Measurements from ENCODE around the gene C2CD4C.

DNA sequence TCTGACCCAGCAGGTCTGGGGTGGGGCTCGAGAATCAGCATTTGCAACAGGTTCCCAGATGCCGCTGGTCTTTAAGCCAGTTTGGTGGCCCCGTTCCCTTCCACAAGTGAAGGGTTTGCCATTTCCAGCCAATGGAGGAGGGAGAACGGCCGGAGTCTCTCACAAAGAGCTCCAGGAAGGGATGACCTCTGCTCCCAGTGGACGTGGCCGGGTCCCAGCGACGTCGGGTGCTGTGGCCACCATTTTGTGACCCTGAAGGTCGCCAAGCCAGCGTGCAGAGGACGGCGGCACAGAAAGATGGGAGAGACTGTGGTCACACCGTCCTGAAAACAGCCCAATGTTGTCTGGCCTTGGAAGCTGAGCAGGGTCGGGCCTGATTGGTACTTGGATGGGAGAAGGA, 43.9 kb upstream of the C2CD4C start:
- TF ChIP-seq POLR2AphosphoS5 (IDR thresholded peaks at IDR 0.05; ENCODE audit: low read depth) (no peak), STAT1 (IDR thresholded peaks at IDR 0.05; ENCODE audit: unreplicated experiment) (no peak), EZH2 (IDR thresholded peaks at IDR 0.05; ENCODE audit: low read depth, unreplicated experiment) (no peak), EZH2phosphoT487 (IDR thresholded peaks at IDR 0.05; ENCODE audit: unreplicated experiment) (no peak), CREB1 (CRISPR knock-in tag; IDR thresholded peaks at IDR 0.05; ENCODE audit: low read depth) (no peak), JUNB (IDR thresholded peaks at IDR 0.05; ENCODE audit: unreplicated experiment) (no peak), ZNF331 (CRISPR knock-in tag; IDR thresholded peaks at IDR 0.05; ENCODE audit: low read depth) (no peak)
- TF ChIP-seq, protein P1, sequence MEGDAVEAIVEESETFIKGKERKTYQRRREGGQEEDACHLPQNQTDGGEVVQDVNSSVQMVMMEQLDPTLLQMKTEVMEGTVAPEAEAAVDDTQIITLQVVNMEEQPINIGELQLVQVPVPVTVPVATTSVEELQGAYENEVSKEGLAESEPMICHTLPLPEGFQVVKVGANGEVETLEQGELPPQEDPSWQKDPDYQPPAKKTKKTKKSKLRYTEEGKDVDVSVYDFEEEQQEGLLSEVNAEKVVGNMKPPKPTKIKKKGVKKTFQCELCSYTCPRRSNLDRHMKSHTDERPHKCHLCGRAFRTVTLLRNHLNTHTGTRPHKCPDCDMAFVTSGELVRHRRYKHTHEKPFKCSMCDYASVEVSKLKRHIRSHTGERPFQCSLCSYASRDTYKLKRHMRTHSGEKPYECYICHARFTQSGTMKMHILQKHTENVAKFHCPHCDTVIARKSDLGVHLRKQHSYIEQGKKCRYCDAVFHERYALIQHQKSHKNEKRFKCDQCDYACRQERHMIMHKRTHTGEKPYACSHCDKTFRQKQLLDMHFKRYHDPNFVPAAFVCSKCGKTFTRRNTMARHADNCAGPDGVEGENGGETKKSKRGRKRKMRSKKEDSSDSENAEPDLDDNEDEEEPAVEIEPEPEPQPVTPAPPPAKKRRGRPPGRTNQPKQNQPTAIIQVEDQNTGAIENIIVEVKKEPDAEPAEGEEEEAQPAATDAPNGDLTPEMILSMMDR (conservative IDR thresholded peaks at IDR 0.05; ENCODE audit: low read depth in 2 of 2): no peak
- TF ChIP-seq, protein P2, sequence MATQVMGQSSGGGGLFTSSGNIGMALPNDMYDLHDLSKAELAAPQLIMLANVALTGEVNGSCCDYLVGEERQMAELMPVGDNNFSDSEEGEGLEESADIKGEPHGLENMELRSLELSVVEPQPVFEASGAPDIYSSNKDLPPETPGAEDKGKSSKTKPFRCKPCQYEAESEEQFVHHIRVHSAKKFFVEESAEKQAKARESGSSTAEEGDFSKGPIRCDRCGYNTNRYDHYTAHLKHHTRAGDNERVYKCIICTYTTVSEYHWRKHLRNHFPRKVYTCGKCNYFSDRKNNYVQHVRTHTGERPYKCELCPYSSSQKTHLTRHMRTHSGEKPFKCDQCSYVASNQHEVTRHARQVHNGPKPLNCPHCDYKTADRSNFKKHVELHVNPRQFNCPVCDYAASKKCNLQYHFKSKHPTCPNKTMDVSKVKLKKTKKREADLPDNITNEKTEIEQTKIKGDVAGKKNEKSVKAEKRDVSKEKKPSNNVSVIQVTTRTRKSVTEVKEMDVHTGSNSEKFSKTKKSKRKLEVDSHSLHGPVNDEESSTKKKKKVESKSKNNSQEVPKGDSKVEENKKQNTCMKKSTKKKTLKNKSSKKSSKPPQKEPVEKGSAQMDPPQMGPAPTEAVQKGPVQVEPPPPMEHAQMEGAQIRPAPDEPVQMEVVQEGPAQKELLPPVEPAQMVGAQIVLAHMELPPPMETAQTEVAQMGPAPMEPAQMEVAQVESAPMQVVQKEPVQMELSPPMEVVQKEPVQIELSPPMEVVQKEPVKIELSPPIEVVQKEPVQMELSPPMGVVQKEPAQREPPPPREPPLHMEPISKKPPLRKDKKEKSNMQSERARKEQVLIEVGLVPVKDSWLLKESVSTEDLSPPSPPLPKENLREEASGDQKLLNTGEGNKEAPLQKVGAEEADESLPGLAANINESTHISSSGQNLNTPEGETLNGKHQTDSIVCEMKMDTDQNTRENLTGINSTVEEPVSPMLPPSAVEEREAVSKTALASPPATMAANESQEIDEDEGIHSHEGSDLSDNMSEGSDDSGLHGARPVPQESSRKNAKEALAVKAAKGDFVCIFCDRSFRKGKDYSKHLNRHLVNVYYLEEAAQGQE (IDR thresholded peaks at IDR 0.05; ENCODE audit: unreplicated experiment): no peak
- TF ChIP-seq, protein P3, sequence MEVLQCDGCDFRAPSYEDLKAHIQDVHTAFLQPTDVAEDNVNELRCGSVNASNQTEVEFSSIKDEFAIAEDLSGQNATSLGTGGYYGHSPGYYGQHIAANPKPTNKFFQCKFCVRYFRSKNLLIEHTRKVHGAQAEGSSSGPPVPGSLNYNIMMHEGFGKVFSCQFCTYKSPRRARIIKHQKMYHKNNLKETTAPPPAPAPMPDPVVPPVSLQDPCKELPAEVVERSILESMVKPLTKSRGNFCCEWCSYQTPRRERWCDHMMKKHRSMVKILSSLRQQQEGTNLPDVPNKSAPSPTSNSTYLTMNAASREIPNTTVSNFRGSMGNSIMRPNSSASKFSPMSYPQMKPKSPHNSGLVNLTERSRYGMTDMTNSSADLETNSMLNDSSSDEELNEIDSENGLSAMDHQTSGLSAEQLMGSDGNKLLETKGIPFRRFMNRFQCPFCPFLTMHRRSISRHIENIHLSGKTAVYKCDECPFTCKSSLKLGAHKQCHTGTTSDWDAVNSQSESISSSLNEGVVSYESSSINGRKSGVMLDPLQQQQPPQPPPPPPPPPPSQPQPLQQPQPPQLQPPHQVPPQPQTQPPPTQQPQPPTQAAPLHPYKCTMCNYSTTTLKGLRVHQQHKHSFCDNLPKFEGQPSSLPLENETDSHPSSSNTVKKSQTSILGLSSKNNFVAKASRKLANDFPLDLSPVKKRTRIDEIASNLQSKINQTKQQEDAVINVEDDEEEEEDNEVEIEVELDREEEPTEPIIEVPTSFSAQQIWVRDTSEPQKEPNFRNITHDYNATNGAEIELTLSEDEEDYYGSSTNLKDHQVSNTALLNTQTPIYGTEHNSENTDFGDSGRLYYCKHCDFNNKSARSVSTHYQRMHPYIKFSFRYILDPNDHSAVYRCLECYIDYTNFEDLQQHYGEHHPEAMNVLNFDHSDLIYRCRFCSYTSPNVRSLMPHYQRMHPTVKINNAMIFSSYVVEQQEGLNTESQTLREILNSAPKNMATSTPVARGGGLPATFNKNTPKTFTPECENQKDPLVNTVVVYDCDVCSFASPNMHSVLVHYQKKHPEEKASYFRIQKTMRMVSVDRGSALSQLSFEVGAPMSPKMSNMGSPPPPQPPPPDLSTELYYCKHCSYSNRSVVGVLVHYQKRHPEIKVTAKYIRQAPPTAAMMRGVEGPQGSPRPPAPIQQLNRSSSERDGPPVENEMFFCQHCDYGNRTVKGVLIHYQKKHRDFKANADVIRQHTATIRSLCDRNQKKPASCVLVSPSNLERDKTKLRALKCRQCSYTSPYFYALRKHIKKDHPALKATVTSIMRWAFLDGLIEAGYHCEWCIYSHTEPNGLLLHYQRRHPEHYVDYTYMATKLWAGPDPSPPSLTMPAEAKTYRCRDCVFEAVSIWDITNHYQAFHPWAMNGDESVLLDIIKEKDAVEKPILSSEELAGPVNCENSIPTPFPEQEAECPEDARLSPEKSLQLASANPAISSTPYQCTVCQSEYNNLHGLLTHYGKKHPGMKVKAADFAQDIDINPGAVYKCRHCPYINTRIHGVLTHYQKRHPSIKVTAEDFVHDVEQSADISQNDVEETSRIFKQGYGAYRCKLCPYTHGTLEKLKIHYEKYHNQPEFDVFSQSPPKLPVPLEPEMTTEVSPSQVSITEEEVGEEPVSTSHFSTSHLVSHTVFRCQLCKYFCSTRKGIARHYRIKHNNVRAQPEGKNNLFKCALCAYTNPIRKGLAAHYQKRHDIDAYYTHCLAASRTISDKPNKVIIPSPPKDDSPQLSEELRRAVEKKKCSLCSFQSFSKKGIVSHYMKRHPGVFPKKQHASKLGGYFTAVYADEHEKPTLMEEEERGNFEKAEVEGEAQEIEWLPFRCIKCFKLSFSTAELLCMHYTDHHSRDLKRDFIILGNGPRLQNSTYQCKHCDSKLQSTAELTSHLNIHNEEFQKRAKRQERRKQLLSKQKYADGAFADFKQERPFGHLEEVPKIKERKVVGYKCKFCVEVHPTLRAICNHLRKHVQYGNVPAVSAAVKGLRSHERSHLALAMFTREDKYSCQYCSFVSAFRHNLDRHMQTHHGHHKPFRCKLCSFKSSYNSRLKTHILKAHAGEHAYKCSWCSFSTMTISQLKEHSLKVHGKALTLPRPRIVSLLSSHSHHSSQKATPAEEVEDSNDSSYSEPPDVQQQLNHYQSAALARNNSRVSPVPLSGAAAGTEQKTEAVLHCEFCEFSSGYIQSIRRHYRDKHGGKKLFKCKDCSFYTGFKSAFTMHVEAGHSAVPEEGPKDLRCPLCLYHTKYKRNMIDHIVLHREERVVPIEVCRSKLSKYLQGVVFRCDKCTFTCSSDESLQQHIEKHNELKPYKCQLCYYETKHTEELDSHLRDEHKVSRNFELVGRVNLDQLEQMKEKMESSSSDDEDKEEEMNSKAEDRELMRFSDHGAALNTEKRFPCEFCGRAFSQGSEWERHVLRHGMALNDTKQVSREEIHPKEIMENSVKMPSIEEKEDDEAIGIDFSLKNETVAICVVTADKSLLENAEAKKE (CRISPR knock-in tag; IDR thresholded peaks at IDR 0.05): no peak
